Natural killer cell (primary cell): ENCODE data around the gene STX11. TPM values are rescaled to one million over a fixed set of nuclear protein-coding genes. Genes with fewer than 3 reads are reported as not detected.

ENCODE experiments used
- ATAC-seq, 3 donors: fragments of 150-1000 bp in 2 of 3; fragments of 200-7000 bp in 1 of 3; cut with Tn5 transposase; 1 replicate in 1 of 3; 2 replicates in 2 of 3; pipeline ENCODE4 v1.10.0; 2021; ENCODE audit warnings: mild to moderate bottlenecking in 2 of 3, moderate library complexity in 2 of 3
- DNase-seq, 2 donors: peaks; one replicate each; pipeline versions ENCODE4 v3.0.0 to v3.0.0-alpha.2; 2013 to 2021; ENCODE audit warnings: mixed read lengths in 1 of 2
- H3K27ac ChIP-seq: one replicate; pipeline ENCODE4 v1.5.1; 2013; ENCODE audit warnings: mild to moderate bottlenecking, low read length
- H3K27me3 ChIP-seq: one replicate; pipeline ENCODE4 v1.6.1; 2013; ENCODE audit warnings: low read length; ENCODE audit not compliant: control insufficient read depth, insufficient read depth
- H3K36me3 ChIP-seq: one replicate; pipeline ENCODE4 v1.6.1; 2013; ENCODE audit warnings: low read length; ENCODE audit not compliant: control insufficient read depth, insufficient read depth
- H3K4me1 ChIP-seq: one replicate; pipeline ENCODE4 v1.6.1; 2013; ENCODE audit warnings: low read length; ENCODE audit not compliant: control insufficient read depth, insufficient read depth
- H3K4me3 ChIP-seq: one replicate; pipeline ENCODE4 v1.5.1; 2013; ENCODE audit warnings: low read length
- H3K9me3 ChIP-seq: one replicate; pipeline ENCODE4 v1.6.1; 2013; ENCODE audit warnings: low read length; ENCODE audit not compliant: control insufficient read depth, insufficient read depth
- H3K27ac Mint-ChIP-seq, 2 donors: one replicate each; pipeline ENCODE4 v1.8.0; 2022; ENCODE audit warnings: mild to moderate bottlenecking in 2 of 2, mixed read lengths in 2 of 2, moderate library complexity in 1 of 2
- H3K27me3 Mint-ChIP-seq, 2 donors: one replicate each; pipeline ENCODE4 v1.8.0; 2022; ENCODE audit warnings: low read depth in 2 of 2, mixed read lengths in 2 of 2
- H3K36me3 Mint-ChIP-seq: one replicate; pipeline ENCODE4 v1.8.0; 2022; ENCODE audit warnings: mixed read lengths
- H3K4me1 Mint-ChIP-seq, 2 donors: one replicate each; pipeline ENCODE4 v1.8.0; 2022; ENCODE audit warnings: mixed read lengths in 2 of 2
- H3K4me3 Mint-ChIP-seq: one replicate; pipeline ENCODE4 v1.8.0; 2022; ENCODE audit warnings: mild to moderate bottlenecking, moderate library complexity, mixed read lengths
- H3K9me3 Mint-ChIP-seq, 2 donors: one replicate each; pipeline ENCODE4 v1.8.0; 2022; ENCODE audit warnings: mixed read lengths in 2 of 2
- CTCF ChIP-seq: fragments of 200-600 bp; IDR thresholded peaks from one replicate; pipeline ENCODE4 v1.8.0; 2022; ENCODE audit warnings: antibody characterized with exemption
- WGBS: methylation state at CpG from one replicate; pipeline ENCODE4 v1.1.7; 2013; ENCODE audit warnings: missing lambda C conversion rate; ENCODE audit not compliant: insufficient coverage; 5-methylcytosine and 5-hydroxymethylcytosine counted together
- intact Hi-C: fragments of 100-400 bp; cut with micrococcal nuclease; formaldehyde crosslinking; loops from one replicate; pipeline ENCODE4 v1.14.2; 2022
- total RNA-seq, 4 donors: library from RNA; stranded (reverse); fragments of 120-200 nt in 1 of 4; gene quantifications; one replicate each; pipeline versions ENCODE4 v1.2.3 to v1.2.4, GENCODE V29; 2013 to 2022

STX11 gene
- total RNA-seq, 3 donors from 2014 or later (not counting 1 experiment from before 2014, with no cell fraction given): 21.9 to 38.3 (median 34.2) TPM

GRCh38 chr6:144145541-144145940, 4.8 kb upstream of the STX11 start:
- Mint-ChIP-seq H3K4me1 (peaks cover 5 to 6% of the 10 kb centered on the region in 2 donors), H3K27ac (no peak overlapping the region), H3K27me3 (no peaks in the 10 kb centered on the region), H3K4me3 (no peak overlapping the region), H3K36me3 (no peaks in the 10 kb centered on the region), H3K9me3 (no peaks in the 10 kb centered on the region)
- DNase-seq (no peak), ATAC-seq (no peak)
- intact Hi-C loops: no loop called here
- WGBS: 100% methylated on average over 1 of the region's 2 CpGs
- no peaks in the 10 kb centered on the region for H3K27me3 ChIP-seq
- H3K36me3 ChIP-seq: no peaks in the 10 kb centered on the region
- H3K4me3 ChIP-seq: no peak overlapping the region
- TF ChIP-seq CTCF: no peak
- H3K27ac ChIP-seq: no peak overlapping the region
- no peaks in the 10 kb centered on the region for H3K9me3 ChIP-seq
- peaks cover 6% of the 10 kb centered on the region for H3K4me1 ChIP-seq

- no peak overlapping the region for H3K4me3 Mint-ChIP-seq
These were observed 1.4 kb upstream of the STX11 start for GRCh38 chr6:144148886-144149285.

GRCh38 chr6:144149558-144149893, 791 bp upstream of the STX11 start:
- Mint-ChIP-seq H3K36me3 (peaks cover 8% of the 10 kb centered on the region), H3K27me3 (no peaks in the 10 kb centered on the region), H3K4me3 (peak overlapping the region; percentile 91), H3K9me3 (no peaks in the 10 kb centered on the region), H3K4me1 (peaks cover 40 to 43% of the 10 kb centered on the region in 2 donors), H3K27ac (peak overlapping the region; percentile 94 to 96)
- H3K9me3 ChIP-seq: no peaks in the 10 kb centered on the region
- H3K36me3 ChIP-seq: peaks cover 5% of the 10 kb centered on the region
- peak overlapping the region; percentile 31 for H3K27ac ChIP-seq
- WGBS: 87% methylated on average over 10 of the region's 14 CpGs
- TF ChIP-seq CTCF: no peak
- peaks cover 15% of the 10 kb centered on the region for H3K4me1 ChIP-seq
- intact Hi-C loops: no loop called here
- peak overlapping the region; percentile 55 for H3K4me3 ChIP-seq
- ATAC-seq (no peak), DNase-seq (no peak)
- no peaks in the 10 kb centered on the region for H3K27me3 ChIP-seq

More at GRCh38 chr6:144148886-144149285, 1.4 kb upstream of the STX11 start:
- peaks cover under 1% of the 10 kb centered on the region for H3K36me3 ChIP-seq
- ATAC-seq: no peak
- no peaks in the 10 kb centered on the region for H3K9me3 ChIP-seq
- H3K4me1 ChIP-seq: peaks cover 15% of the 10 kb centered on the region
- Mint-ChIP-seq H3K9me3 (no peaks in the 10 kb centered on the region), H3K27ac (peak overlapping the region in 1 of 2 donors; percentile 60), H3K4me1 (peaks cover 33 to 37% of the 10 kb centered on the region in 2 donors), H3K27me3 (no peaks in the 10 kb centered on the region), H3K36me3 (peaks cover 8% of the 10 kb centered on the region)
- no peak for DNase-seq
- intact Hi-C loops: no loop called here
- H3K27me3 ChIP-seq: no peaks in the 10 kb centered on the region
- 92% methylated on average over 3 of the region's 4 CpGs for WGBS
- H3K4me3 ChIP-seq: no peak overlapping the region
- no peak for TF ChIP-seq CTCF
- H3K27ac ChIP-seq: no peak overlapping the region
